WTC11 (cell line): Measurements from ENCODE around the gene SVEP1. TPM values are rescaled to one million over a fixed set of nuclear protein-coding genes. Genes with fewer than 3 reads are reported as not detected.

ENCODE experiments used
- ATAC-seq: fragments of 200-7000 bp; cut with Tn5 transposase; 2 replicates; pipeline ENCODE4 v1.10.0; 2021; ENCODE audit warnings: mild to moderate bottlenecking, moderate library complexity
- CTCF ChIA-PET: fragments of 300-600 bp; sonication (Branson Sonifier 250); formaldehyde crosslinking; loops from one replicate; lab custom pipeline; 2021; ENCODE audit warnings: antibody characterized with exemption; lab: Charles Lee
- POLR2A ChIA-PET: fragments of 350-600 bp; sonication (Branson Sonifier 250); formaldehyde crosslinking; loops from one replicate; lab custom pipeline; 2021; ENCODE audit warnings: antibody characterized with exemption; lab: Charles Lee
- DNase-seq: peaks from one replicate; pipeline ENCODE4 v3.0.0; 2021; ENCODE audit warnings: low spot score
- H3K27ac Mint-ChIP-seq: 2 replicates; pipeline ENCODE4 v1.8.0; 2021; ENCODE audit warnings: mixed read lengths
- H3K27me3 Mint-ChIP-seq: 2 replicates; pipeline ENCODE4 v1.8.0; 2021; ENCODE audit warnings: low read depth, mild to moderate bottlenecking, moderate library complexity, mixed read lengths
- H3K36me3 Mint-ChIP-seq: 2 replicates; pipeline ENCODE4 v1.8.0; 2021; ENCODE audit warnings: mixed read lengths
- H3K4me1 Mint-ChIP-seq: 2 replicates; pipeline ENCODE4 v1.8.0; 2022; ENCODE audit warnings: mixed read lengths
- H3K4me3 Mint-ChIP-seq: 2 replicates; pipeline ENCODE4 v1.8.0; 2021; ENCODE audit warnings: mild to moderate bottlenecking, moderate library complexity, mixed read lengths
- H3K9me3 Mint-ChIP-seq: 2 replicates; pipeline ENCODE4 v1.8.0; 2021; ENCODE audit warnings: mixed read lengths
- ATF3 ChIP-seq: sonication (generic); formaldehyde crosslinking; conservative IDR thresholded peaks from 2 replicates; pipeline ENCODE4 v1.8.1; 2022; ENCODE audit warnings: mild to moderate bottlenecking, missing genetic modification reagents
- ELF4 ChIP-seq: sonication (generic); formaldehyde crosslinking; IDR thresholded peaks from 2 replicates; pipeline ENCODE4 v1.8.1; 2022; ENCODE audit warnings: low read depth, mild to moderate bottlenecking, moderate library complexity, missing genetic modification reagents
- FOXK1 ChIP-seq: sonication (generic); formaldehyde crosslinking; IDR thresholded peaks from 2 replicates; pipeline ENCODE4 v1.8.0; 2022; ENCODE audit warnings: mild to moderate bottlenecking, moderate library complexity, missing genetic modification reagents
- FOXP1 ChIP-seq: sonication (generic); formaldehyde crosslinking; IDR thresholded peaks from 2 replicates; pipeline ENCODE4 v1.8.0; 2022; ENCODE audit warnings: missing genetic modification reagents, mild to moderate bottlenecking, moderate library complexity, borderline replicate concordance
- GRHL2 ChIP-seq: fragments of 250-450 bp; sonication (Bioruptor Pico); IDR thresholded peaks from 2 replicates; pipeline ENCODE4 v1.8.0; 2022; ENCODE audit warnings: mild to moderate bottlenecking, moderate library complexity; ENCODE audit not compliant: insufficient replicate concordance, severe bottlenecking
- JAZF1 ChIP-seq: fragments of 250-450 bp; sonication (Bioruptor Pico); IDR thresholded peaks from 2 replicates; pipeline ENCODE4 v1.9.0; 2021; ENCODE audit warnings: moderate library complexity, mild to moderate bottlenecking, inconsistent platforms
- MYBL2 ChIP-seq: sonication (generic); formaldehyde crosslinking; IDR thresholded peaks from 2 replicates; pipeline ENCODE4 v1.8.1; 2023; ENCODE audit warnings: mild to moderate bottlenecking, moderate library complexity, missing genetic modification reagents
- OVOL2 ChIP-seq: fragments of 250-450 bp; sonication (Bioruptor Pico); IDR thresholded peaks from 2 replicates; pipeline ENCODE4 v1.9.0; 2021; ENCODE audit warnings: mild to moderate bottlenecking, borderline replicate concordance
- PRDM15 ChIP-seq: sonication (generic); formaldehyde crosslinking; IDR thresholded peaks from 2 replicates; pipeline ENCODE4 v1.8.0; 2022; ENCODE audit warnings: missing genetic modification reagents
- SMAD4 ChIP-seq: sonication (generic); formaldehyde crosslinking; IDR thresholded peaks from 2 replicates; pipeline ENCODE4 v1.8.0; 2022; ENCODE audit warnings: mild to moderate bottlenecking, missing genetic modification reagents
- TCF7 ChIP-seq: sonication (generic); formaldehyde crosslinking; IDR thresholded peaks from 2 replicates; pipeline ENCODE4 v1.8.0; 2022; ENCODE audit warnings: mild to moderate bottlenecking, low read depth, missing genetic modification reagents, moderate library complexity
- TEAD1 ChIP-seq: sonication (generic); formaldehyde crosslinking; IDR thresholded peaks from 2 replicates; pipeline ENCODE4 v1.8.0; 2022; ENCODE audit warnings: mild to moderate bottlenecking, missing genetic modification reagents
- TP53 ChIP-seq: sonication (generic); formaldehyde crosslinking; IDR thresholded peaks from 2 replicates; pipeline ENCODE4 v1.8.1; 2023; ENCODE audit warnings: mild to moderate bottlenecking, missing genetic modification reagents
- ZBTB43 ChIP-seq: sonication (generic); formaldehyde crosslinking; IDR thresholded peaks from 2 replicates; pipeline ENCODE4 v1.8.1; 2023; ENCODE audit warnings: mild to moderate bottlenecking, missing genetic modification reagents
- ZNF671 ChIP-seq: fragments of 250-450 bp; sonication (Bioruptor Pico); IDR thresholded peaks from 2 replicates; pipeline ENCODE4 v1.8.0; 2021; ENCODE audit warnings: mild to moderate bottlenecking
- total RNA-seq: library from RNA; stranded (reverse); gene quantifications from 3 replicates; pipeline ENCODE4 v1.2.3, GENCODE V29; 2021
- TF ChIP-seq, protein P1 (sequence below): sonication (generic); formaldehyde crosslinking; IDR thresholded peaks from 2 replicates; pipeline ENCODE4 v1.8.1; 2023; ENCODE audit warnings: mild to moderate bottlenecking, missing genetic modification reagents, moderate library complexity
- TF ChIP-seq, protein P2 (sequence below): fragments of 250-450 bp; sonication (Bioruptor Pico); IDR thresholded peaks from 2 replicates; pipeline ENCODE4 v1.9.0; 2021; ENCODE audit warnings: mild to moderate bottlenecking
- TF ChIP-seq, protein P3 (sequence below): sonication (generic); formaldehyde crosslinking; IDR thresholded peaks from 2 replicates; pipeline ENCODE4 v1.8.1; 2022; ENCODE audit warnings: missing genetic modification reagents, borderline replicate concordance
- TF ChIP-seq, protein P4 (sequence below): sonication (generic); formaldehyde crosslinking; IDR thresholded peaks from 2 replicates; pipeline ENCODE4 v1.8.1; 2023; ENCODE audit warnings: mild to moderate bottlenecking, missing genetic modification reagents, moderate library complexity

Gene SVEP1
- total RNA-seq, 1 experiment from 2014 or later: 0.74 TPM

GRCh38 chr9:110344821-110345220 is 234.7 kb downstream of the SVEP1 start:
- H3K27ac Mint-ChIP-seq: no peak overlapping the region
- no peaks in the 10 kb centered on the region for H3K36me3 Mint-ChIP-seq
- CTCF ChIA-PET: interaction anchor here (0.6 kb wide), 1 partner anchor 172 kb away, joined by 3 read pairs; no protein-coding TSS in a partner anchor

DNA sequence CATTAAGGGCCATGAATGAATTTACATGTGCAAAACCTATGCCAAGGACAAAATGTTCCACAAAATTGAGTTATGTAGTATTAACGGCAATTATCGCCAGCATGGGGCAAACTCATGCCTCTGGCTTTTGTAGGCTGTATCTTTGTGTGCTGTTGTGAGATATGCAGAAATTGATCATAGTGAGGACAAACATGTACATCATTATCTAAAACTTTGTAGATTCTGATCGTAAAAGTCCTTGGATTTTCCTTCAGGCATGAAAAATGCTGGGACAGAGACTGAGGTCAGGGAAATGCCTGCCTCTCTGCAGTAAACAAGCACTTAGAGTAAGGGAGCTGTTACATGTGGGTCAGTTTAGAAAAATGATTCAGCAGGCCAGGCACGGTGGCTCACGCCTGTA is 236.0 kb downstream of the SVEP1 start:
- DNase-seq: no peak
- H3K4me3 Mint-ChIP-seq: no peak overlapping the region
- TF ChIP-seq ATF3 (CRISPR knock-in tag) (no peak), OVOL2 (no peak), FOXP1 (CRISPR knock-in tag) (no peak), MYBL2 (CRISPR knock-in tag) (no peak), TCF7 (CRISPR knock-in tag) (no peak), GRHL2 (CRISPR knock-in tag) (no peak), JAZF1 (CRISPR knock-in tag) (no peak), TEAD1 (CRISPR knock-in tag) (no peak), SMAD4 (CRISPR knock-in tag) (no peak), FOXK1 (no peak), ZNF671 (CRISPR knock-in tag) (no peak), ELF4 (CRISPR knock-in tag) (no peak)
- TF ChIP-seq, protein P1, sequence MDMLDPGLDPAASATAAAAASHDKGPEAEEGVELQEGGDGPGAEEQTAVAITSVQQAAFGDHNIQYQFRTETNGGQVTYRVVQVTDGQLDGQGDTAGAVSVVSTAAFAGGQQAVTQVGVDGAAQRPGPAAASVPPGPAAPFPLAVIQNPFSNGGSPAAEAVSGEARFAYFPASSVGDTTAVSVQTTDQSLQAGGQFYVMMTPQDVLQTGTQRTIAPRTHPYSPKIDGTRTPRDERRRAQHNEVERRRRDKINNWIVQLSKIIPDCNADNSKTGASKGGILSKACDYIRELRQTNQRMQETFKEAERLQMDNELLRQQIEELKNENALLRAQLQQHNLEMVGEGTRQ (CRISPR knock-in tag): no peak
- TF ChIP-seq, protein P2, sequence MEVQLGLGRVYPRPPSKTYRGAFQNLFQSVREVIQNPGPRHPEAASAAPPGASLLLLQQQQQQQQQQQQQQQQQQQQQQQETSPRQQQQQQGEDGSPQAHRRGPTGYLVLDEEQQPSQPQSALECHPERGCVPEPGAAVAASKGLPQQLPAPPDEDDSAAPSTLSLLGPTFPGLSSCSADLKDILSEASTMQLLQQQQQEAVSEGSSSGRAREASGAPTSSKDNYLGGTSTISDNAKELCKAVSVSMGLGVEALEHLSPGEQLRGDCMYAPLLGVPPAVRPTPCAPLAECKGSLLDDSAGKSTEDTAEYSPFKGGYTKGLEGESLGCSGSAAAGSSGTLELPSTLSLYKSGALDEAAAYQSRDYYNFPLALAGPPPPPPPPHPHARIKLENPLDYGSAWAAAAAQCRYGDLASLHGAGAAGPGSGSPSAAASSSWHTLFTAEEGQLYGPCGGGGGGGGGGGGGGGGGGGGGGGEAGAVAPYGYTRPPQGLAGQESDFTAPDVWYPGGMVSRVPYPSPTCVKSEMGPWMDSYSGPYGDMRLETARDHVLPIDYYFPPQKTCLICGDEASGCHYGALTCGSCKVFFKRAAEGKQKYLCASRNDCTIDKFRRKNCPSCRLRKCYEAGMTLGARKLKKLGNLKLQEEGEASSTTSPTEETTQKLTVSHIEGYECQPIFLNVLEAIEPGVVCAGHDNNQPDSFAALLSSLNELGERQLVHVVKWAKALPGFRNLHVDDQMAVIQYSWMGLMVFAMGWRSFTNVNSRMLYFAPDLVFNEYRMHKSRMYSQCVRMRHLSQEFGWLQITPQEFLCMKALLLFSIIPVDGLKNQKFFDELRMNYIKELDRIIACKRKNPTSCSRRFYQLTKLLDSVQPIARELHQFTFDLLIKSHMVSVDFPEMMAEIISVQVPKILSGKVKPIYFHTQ (CRISPR knock-in tag): no peak
- TF ChIP-seq, protein P3, sequence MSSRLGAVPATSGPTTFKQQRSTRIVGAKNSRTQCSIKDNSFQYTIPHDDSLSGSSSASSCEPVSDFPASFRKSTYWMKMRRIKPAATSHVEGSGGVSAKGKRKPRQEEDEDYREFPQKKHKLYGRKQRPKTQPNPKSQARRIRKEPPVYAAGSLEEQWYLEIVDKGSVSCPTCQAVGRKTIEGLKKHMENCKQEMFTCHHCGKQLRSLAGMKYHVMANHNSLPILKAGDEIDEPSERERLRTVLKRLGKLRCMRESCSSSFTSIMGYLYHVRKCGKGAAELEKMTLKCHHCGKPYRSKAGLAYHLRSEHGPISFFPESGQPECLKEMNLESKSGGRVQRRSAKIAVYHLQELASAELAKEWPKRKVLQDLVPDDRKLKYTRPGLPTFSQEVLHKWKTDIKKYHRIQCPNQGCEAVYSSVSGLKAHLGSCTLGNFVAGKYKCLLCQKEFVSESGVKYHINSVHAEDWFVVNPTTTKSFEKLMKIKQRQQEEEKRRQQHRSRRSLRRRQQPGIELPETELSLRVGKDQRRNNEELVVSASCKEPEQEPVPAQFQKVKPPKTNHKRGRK (CRISPR knock-in tag): no peak
- TF ChIP-seq, protein P4, sequence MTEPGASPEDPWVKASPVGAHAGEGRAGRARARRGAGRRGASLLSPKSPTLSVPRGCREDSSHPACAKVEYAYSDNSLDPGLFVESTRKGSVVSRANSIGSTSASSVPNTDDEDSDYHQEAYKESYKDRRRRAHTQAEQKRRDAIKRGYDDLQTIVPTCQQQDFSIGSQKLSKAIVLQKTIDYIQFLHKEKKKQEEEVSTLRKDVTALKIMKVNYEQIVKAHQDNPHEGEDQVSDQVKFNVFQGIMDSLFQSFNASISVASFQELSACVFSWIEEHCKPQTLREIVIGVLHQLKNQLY (CRISPR knock-in tag): no peak

More at GRCh38 chr9:110344821-110345220, 234.7 kb downstream of the SVEP1 start:
- Mint-ChIP-seq H3K9me3 (no peaks in the 10 kb centered on the region), H3K27me3 (no peaks in the 10 kb centered on the region), H3K4me1 (no peaks in the 10 kb centered on the region), H3K4me3 (no peak overlapping the region)
- no peak for DNase-seq
- POLR2A ChIA-PET: no interaction called here
- TF ChIP-seq PRDM15 (no peak), ZBTB43 (no peak), TP53 (CRISPR knock-in tag) (no peak)
- no peak for ATAC-seq

More for the DNA sequence above, 236.0 kb downstream of the SVEP1 start:
- ChIA-PET POLR2A (no interaction called here), CTCF (no interaction called here)
- ATAC-seq: no peak
- Mint-ChIP-seq H3K27me3 (no peaks in the 10 kb centered on the region), H3K36me3 (no peaks in the 10 kb centered on the region), H3K27ac (no peak overlapping the region), H3K4me1 (no peaks in the 10 kb centered on the region), H3K9me3 (no peaks in the 10 kb centered on the region)
